ENCODE results near the gene MAMDC2. TPM values are rescaled to one million over a fixed set of nuclear protein-coding genes. Genes with fewer than 3 reads are reported as not detected.

Gene MAMDC2
- total RNA-seq, 1 experiment from 2014 or later, result not detected

DNA sequence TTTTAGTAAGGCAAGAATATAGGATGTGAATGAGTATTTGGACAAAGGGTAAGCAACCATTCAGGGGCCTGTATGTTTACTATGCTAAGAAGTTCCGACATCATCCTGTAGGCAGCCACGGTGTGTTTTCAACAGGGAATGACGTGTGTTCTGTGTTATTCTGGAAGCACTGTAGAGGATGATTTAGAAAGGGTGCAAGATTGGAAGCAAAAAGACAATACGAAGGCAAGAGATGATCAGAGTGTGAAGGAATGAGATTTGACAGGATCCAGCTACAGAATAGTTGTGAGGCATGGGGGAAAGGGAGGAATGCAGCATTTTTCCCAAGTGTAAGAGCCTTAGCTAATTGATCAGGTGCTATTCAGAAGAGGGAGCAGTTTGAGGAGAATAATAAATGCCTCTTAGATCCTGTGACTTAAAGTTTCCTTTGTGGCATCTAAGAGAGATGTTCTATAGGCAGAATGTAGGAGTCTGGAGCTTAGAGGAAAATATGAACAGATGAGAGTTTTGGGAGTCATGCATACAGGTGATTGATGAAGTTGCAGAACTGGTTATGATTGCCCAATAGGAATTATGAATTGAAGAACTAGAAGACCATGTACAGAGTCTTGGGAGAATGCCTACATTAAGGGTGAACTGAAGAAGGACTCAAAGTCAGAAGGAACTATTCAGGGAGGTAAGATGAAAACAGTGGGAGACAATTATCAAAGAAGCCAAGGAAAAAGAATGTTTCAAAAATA lies 217.7 kb downstream of the MAMDC2 start:
- Mint-ChIP-seq H3K27ac (ENCODE audit: low read depth, unreplicated experiment) (no peak overlapping the region), H3K4me1 (ENCODE audit: insufficient read depth, unreplicated experiment) (peaks cover 52% of the 10 kb centered on the region), H3K27me3 (ENCODE audit: insufficient read depth, unreplicated experiment) (no peaks in the 10 kb centered on the region), H3K36me3 (ENCODE audit: insufficient read depth, unreplicated experiment) (peaks cover 46% of the 10 kb centered on the region), H3K4me3 (ENCODE audit: unreplicated experiment) (peak overlapping the region; percentile 97), H3K9me3 (ENCODE audit: unreplicated experiment) (no peaks in the 10 kb centered on the region)
- no TSS peak for BruUV-seq (replicated peaks)
- TF ChIP-seq CTCF (IDR thresholded peaks at IDR 0.05; ENCODE audit: unreplicated experiment), result no peak
- no peak for DNase-seq (ENCODE audit: unreplicated experiment)
- intact Hi-C loops (cut with micrococcal nuclease), result no loop called here
- POLR2A ChIA-PET, result interaction anchor here (0.6 to 1.6 kb wide), 2 partner anchors 9 to 158 kb away, joined by 3 to 7 read pairs; no protein-coding TSS in a partner anchor
- CTCF ChIA-PET, result no interaction called here

DNA sequence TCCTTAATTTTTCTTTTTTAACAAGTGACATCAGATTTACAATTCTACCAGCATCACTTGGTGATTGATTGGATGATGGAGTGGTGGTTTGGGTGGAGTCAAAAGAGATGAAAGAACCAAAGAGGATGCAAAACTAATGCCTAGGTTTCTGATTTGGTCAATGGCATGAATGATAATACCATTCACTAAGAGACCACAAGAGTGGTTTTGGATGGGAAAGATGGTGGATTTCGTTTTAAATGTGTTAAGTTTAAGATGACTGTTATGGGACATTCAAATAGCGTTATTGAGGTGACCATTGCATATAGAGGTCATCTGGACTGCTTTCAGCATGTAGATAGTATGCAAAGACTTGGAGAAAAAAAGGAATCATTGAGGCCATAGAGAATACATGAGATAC lies 218.7 kb downstream of the MAMDC2 start:
- CTCF ChIA-PET, result no interaction called here
- H3K36me3 Mint-ChIP-seq (ENCODE audit: insufficient read depth, unreplicated experiment), result peaks cover 51% of the 10 kb centered on the region
- no peaks in the 10 kb centered on the region for H3K9me3 Mint-ChIP-seq (ENCODE audit: unreplicated experiment)
- no peak overlapping the region for H3K27ac Mint-ChIP-seq (ENCODE audit: low read depth, unreplicated experiment)
- H3K4me1 Mint-ChIP-seq (ENCODE audit: insufficient read depth, unreplicated experiment), result peaks cover 44% of the 10 kb centered on the region
- intact Hi-C loops (cut with micrococcal nuclease), result no loop called here
- no peak for DNase-seq (ENCODE audit: unreplicated experiment)
- H3K4me3 Mint-ChIP-seq (ENCODE audit: unreplicated experiment), result peak overlapping the region; percentile 1
- BruUV-seq (replicated peaks), result no TSS peak
- H3K27me3 Mint-ChIP-seq (ENCODE audit: insufficient read depth, unreplicated experiment), result no peaks in the 10 kb centered on the region
- POLR2A ChIA-PET, result interaction anchor here (0.6 kb wide), 1 partner anchor 839 kb away, joined by 3 read pairs; no protein-coding TSS in a partner anchor
- TF ChIP-seq CTCF (IDR thresholded peaks at IDR 0.05; ENCODE audit: unreplicated experiment), result no peak

GRCh38 chr9:70262948-70263347 lies 219.3 kb downstream of the MAMDC2 start:
- peaks cover 56% of the 10 kb centered on the region for H3K36me3 Mint-ChIP-seq (ENCODE audit: insufficient read depth, unreplicated experiment)
- ChIA-PET POLR2A (interaction anchor here (0.6 kb wide), 1 partner anchor 508 kb away, joined by 3 read pairs; no protein-coding TSS in a partner anchor), CTCF (interaction anchor here (0.5 to 1.1 kb wide), 2 partner anchors 44 to 158 kb away, joined by 3 read pairs; no protein-coding TSS in a partner anchor)
- no peak for DNase-seq (ENCODE audit: unreplicated experiment)
- H3K9me3 Mint-ChIP-seq (ENCODE audit: unreplicated experiment), result no peaks in the 10 kb centered on the region
- H3K27ac Mint-ChIP-seq (ENCODE audit: low read depth, unreplicated experiment), result no peak overlapping the region
- no peak overlapping the region for H3K4me3 Mint-ChIP-seq (ENCODE audit: unreplicated experiment)
- H3K27me3 Mint-ChIP-seq (ENCODE audit: insufficient read depth, unreplicated experiment), result no peaks in the 10 kb centered on the region
- intact Hi-C loops (cut with micrococcal nuclease), result no loop called here
- no peak for TF ChIP-seq CTCF (IDR thresholded peaks at IDR 0.05; ENCODE audit: unreplicated experiment)
- no TSS peak for BruUV-seq (replicated peaks)
- peaks cover 42% of the 10 kb centered on the region for H3K4me1 Mint-ChIP-seq (ENCODE audit: insufficient read depth, unreplicated experiment)

DNA sequence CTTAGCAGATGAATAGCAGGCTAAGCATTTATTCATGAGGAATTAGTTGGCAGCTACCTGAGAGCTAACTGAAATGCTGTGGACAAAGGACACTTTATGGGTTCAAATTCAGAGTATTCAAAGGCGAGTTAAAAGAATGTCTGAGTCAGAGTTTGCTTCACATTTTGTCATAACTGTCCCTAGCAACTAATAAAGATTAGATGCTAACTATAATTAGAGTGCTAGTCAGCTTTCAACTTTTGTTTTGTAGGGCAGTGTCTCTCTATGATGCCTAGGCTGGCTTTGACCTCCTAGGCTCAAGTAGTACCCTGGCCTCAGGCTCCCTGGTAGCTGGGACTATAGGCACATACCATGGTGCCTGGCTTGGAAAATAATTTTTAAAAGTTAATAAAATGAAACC lies 219.8 kb downstream of the MAMDC2 start:
- intact Hi-C loops (cut with micrococcal nuclease), result no loop called here
- Mint-ChIP-seq H3K27ac (ENCODE audit: low read depth, unreplicated experiment) (no peak overlapping the region), H3K27me3 (ENCODE audit: insufficient read depth, unreplicated experiment) (no peaks in the 10 kb centered on the region), H3K9me3 (ENCODE audit: unreplicated experiment) (no peaks in the 10 kb centered on the region), H3K4me1 (ENCODE audit: insufficient read depth, unreplicated experiment) (peaks cover 39% of the 10 kb centered on the region), H3K36me3 (ENCODE audit: insufficient read depth, unreplicated experiment) (peaks cover 58% of the 10 kb centered on the region), H3K4me3 (ENCODE audit: unreplicated experiment) (no peak overlapping the region)
- TF ChIP-seq CTCF (IDR thresholded peaks at IDR 0.05; ENCODE audit: unreplicated experiment), result no peak
- DNase-seq (ENCODE audit: unreplicated experiment), result no peak
- CTCF ChIA-PET, result interaction anchor here (0.5 to 1.1 kb wide), 3 partner anchors 45 to 196 kb away, joined by 3 read pairs; no protein-coding TSS in a partner anchor
- BruUV-seq (replicated peaks), result no TSS peak
- POLR2A ChIA-PET, result interaction anchor here (0.6 kb wide), 1 partner anchor 508 kb away, joined by 3 read pairs; no protein-coding TSS in a partner anchor

Other genes with a start within 250 kb of the MAMDC2 start
- gene CFAP95, start 223.0 kb upstream of the MAMDC2 start, total RNA-seq (2022), result not detected in 2 replicates
- 29.8 and 31.9 TPM in 2 replicates for gene SMC5, start 215.1 kb downstream of the MAMDC2 start, total RNA-seq (2022)

Data from MCF 10A (cell line).